Panc1 (cell line): ENCODE results near the gene CLSTN2.

ENCODE experiments used
- SIN3A ChIP-seq: IDR thresholded peaks from 2 replicates; pipeline ENCODE4 v1.6.1; 2012; ENCODE audit warnings: low read depth, mild to moderate bottlenecking, low read length, moderate library complexity, borderline replicate concordance; ENCODE audit not compliant: insufficient read depth
- TF ChIP-seq, protein P1 (sequence below): fragments of 450-650 bp; IDR thresholded peaks from 2 replicates; pipeline ENCODE4 v1.5.1; 2017; ENCODE audit warnings: mild to moderate bottlenecking

DNA sequence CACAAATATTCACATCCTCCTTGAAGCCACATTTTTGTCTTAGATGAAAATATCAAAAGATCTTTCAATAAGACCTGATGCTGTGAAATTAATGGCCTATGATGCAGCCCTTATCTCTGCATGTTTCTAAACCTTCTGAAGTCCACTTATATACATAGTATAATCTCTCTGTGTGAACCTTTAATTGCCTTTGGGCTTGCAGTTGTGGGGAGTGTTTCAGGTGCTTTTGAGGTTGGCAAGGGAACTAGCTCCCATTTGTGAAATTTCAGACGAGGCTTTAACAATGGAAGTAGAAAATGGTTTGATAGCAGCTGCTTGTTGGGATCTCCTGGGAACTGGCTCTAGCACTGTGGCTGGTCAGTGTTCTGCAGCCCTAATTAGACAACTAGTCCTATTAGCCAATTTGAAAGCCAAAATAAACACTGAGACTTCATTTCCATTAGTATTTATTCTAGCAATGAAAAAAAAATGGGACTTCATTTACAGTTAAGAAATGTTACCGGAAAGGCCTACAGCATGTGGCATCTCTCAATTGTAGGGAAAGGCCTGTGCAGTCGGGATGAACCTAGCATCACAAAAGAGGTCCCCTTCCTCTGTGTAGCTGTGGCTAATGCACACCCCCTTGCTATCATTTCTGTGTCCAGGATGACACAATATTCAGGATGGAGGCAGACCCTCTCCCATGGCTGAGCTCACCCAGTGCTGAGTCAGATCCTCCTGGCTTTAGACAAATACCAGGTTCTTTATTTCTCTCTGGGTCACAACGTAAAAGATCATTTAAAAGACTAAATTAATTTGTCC, 602.1 kb downstream of the CLSTN2 start:
- TF ChIP-seq, protein P1, sequence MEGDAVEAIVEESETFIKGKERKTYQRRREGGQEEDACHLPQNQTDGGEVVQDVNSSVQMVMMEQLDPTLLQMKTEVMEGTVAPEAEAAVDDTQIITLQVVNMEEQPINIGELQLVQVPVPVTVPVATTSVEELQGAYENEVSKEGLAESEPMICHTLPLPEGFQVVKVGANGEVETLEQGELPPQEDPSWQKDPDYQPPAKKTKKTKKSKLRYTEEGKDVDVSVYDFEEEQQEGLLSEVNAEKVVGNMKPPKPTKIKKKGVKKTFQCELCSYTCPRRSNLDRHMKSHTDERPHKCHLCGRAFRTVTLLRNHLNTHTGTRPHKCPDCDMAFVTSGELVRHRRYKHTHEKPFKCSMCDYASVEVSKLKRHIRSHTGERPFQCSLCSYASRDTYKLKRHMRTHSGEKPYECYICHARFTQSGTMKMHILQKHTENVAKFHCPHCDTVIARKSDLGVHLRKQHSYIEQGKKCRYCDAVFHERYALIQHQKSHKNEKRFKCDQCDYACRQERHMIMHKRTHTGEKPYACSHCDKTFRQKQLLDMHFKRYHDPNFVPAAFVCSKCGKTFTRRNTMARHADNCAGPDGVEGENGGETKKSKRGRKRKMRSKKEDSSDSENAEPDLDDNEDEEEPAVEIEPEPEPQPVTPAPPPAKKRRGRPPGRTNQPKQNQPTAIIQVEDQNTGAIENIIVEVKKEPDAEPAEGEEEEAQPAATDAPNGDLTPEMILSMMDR = no peak
- TF ChIP-seq SIN3A = no peak
